KBM-7 (cell line): ENCODE measurements around the gene LPIN3.

ENCODE experiments used
- DNase-seq: peaks from one replicate; pipeline ENCODE4 v3.0.0-alpha.2; 2015
- in situ Hi-C: fragments of 300-500 bp; cut with MboI; formaldehyde crosslinking; loops from 2 replicates; pipeline ENCODE4 v1.14.3; 2020; ENCODE audit warnings: low sequenced_read_pairs, low pct_unique_long_range_greater_than_20kb, mixed read lengths

LPIN3 gene

DNA sequence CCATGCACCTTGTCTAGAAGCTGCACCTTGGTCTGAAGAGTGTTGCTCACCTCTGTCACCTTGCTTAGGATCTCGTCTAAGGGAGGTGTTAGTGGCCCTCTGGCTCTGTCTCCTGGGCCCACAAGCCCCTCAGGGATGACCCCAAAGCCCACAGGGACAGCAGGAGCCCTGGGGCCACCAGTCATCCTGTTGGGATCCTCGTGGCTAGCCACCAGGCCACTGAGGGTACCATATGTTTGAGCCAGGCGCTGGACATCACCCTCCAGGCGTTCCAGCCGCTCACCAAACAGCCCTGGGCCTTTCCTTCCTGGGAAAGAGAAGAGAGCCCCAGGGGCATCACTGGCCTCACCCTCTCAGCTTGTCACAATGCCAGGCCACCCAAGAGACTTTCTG, 22.1 kb downstream of the LPIN3 start:
- in situ Hi-C loops: no loop called here
- no peak for DNase-seq

DNA sequence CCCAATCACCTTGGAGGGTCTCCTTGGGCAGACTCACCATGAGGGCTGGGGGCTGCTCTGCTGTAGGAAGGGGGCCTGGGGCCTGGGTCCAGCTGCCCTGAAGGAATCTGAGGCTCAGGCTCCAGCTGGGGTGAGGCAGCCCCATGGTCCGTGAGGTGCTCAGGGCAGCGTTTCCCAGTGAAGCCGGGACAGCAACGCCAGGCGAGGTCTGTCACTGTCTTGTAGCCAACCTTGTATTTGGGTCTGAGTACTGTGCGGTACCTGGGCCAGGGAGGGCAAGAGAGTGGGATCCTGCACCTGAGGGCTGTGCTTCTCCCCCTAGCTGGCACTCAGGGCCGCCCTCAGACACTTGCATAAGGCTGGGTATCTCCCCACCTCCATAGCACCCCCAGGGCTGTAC, 23.0 kb downstream of the LPIN3 start:
- in situ Hi-C loops: no loop called here

DNA sequence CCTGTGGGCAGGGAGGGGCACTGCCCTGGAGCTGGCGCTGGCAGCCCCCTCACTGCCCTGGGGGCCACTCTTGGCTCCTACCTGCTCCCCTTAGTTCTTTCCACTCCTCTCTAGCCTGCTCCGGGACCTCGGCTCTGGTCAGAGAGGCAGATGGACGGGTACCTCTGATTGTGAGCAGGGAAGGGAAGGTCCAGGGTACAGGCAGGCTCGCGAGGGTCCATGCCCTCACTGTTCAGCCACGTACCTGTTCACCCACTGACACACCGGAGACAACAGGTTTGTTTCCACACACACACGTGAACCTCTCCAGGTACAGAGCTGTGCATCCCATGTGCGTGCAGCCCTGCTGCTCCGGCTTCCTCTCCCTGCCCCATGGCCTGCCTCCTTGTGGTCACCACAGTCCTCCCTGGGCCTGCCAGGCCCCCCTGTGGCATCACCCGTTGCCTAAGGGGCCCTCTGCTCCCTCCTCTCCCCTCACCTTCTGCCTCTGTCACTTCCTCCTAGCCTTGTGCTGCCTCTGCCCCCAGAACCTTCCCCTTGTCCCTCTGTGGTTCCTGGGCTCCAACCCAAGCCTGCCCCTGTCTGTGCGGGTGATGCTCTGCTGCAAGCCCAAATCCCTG, 23.7 kb downstream of the LPIN3 start:
- no peak for DNase-seq
- in situ Hi-C loops: no loop called here

More for the DNA sequence above, 23.0 kb downstream of the LPIN3 start:
- no peak for DNase-seq

DNA sequence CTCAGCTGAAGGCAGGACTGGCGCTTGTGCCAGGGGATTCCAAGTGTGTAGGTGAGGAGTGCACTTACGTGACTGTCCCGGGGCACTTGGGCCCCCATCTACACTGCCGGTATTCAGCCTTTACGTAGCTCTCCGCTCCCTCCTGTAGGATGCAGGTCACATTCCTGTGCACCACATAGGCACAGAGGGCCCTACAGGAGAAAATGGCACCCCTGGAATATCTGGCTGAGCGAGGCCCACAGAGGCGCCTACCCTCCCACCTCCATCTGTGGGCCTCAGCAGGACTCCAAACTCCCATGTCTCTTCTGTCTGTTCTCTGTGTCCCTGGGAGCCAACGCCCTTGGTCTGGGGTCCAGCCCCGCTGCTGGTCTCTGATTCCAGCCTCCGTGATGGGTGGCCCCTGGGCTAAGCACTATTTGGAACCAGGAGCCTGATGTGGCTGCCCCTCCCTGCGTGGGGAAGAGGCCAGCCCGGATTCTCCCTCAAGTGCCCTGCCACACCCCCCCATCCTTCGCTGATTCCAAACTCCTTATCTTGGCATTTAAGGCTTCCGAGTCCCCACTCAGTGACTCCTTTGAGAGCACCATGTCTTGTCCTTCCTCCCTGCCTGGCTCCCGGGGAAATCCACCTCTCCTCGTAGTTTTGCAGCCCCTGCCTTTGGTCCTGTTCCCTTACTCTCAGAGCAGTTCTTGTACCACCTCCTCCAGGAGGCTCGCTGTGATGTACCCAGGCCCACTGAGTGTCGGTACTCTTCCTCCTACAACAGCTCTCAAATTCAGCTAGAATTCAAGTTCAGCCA, 24.5 kb downstream of the LPIN3 start:
- in situ Hi-C loops: no loop called here
- no peak for DNase-seq

DNA sequence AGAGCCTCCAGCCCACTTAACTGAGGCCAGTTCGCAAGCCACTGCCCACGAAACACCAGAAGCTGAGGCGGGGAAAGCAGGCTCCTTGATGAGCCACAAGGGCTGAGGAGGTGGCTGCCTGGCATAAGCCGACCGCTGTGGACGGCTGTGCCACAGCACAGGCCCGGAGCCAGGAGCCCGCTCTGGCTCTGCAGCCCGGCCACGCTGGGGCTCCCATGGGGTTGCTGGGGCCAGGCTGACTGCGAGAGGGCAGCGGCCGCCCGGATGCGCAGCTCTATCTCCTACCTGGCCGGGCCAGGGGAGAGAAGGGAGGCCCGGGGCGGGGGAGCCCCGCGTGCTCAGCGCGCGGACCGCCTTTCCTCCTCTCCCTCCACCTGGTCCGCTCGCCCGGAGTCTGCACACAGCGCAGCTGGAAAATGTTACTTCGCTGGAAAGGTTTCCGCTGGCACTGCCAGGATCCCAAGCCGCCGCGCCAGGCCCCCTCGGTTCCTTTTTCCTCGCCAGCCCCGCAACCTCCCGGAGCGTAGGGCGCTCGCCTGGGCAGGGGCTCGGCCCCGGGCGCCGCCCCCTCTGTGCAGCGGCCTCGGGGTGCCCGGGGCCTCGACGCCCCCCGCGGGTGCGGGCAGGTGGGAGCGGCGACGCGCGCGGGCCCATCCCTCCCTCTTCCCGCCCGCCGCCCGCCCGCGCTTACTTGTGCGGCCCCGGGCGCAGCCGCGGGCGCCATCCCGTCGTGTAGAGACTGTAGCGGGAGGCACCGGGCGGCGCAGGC, 25.3 kb downstream of the LPIN3 start:
- DNase-seq: no peak
- in situ Hi-C loops: no loop called here

DNA sequence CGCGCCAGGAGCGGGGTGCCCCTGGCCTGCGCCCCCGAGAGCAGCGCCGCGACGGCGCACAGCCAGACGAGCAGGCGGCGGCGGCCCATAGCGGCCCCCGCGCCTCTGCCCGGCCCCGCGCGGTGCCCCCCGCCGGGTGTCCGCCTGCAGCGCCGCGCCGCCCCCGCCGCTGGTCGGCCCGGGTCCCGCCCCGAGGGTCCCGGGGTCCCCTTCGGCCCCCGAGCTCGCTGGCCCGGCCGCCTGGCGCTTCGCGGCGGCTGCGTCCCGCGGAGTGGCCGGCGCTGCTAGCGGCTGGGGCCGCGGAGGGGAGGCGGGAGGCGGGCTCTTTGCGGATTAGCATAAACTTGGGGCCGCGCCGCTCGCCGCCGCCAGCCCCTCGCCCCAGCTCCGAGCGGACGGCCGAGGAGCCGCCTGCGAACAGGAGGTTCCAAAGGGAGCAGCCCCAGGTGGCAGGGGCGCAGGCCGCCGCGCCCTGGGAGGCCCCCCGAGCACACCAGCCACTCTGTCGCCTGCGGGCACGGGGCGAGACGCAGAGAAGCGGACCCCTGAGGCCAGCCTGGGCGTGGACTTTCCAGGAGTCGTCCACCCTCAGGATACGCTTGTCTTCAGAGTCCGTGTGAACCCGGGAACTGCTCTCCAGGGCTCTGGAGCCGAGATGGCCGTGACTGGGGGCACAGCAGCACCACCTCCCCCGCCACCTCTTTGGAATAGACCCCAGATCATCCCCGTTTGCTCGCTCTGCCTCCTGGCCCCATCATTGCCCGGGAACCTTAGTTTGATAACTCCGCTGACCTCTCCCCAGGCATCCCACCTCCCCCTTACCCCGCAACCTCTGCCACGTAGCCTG, 26.1 kb downstream of the LPIN3 start, which contains the start of gene EMILIN3:
Gene EMILIN3 (minus strand): TSS at position 273 of the 847 bp plus-strand sequence. CDS start 184 bp downstream, at position 89.
- no peak for DNase-seq
- in situ Hi-C loops: no loop called here

DNA sequence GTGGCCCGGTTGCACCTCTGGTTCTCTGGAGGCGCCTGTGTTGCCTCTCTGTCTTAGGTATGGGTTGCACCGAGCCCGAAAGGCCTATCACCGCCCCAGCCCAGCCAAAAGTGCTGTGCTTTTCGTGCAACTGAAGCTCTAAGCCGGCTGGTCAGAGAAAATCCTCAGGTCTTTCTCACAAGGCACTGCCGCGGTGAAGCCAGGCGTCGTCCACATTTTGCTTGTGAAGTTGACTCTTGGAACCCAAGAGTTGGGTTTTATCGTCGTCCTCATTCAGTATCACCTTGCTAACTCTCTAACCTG, 26.7 kb downstream of the LPIN3 start:
- in situ Hi-C loops: no loop called here
- no peak for DNase-seq

DNA sequence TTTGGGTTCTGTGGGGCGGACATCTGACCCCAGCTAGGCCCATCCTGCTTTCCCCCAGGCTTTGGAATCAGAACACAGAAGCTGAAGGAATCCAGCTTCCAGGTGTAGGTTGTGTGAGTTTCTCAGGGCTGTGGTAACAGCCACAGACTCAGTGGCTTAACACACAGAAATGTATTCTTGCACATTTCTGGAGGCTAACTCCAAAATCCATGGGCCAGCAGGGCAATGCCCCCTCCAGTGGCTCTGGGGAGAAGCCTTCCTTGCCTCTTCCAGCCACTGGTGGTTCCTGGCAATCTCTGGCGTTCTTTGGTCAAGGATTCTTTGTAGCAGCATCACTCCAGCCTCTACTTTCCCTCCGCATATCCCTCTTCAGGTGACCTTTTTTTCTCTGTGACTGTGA, 27.3 kb downstream of the LPIN3 start:
- no peak for DNase-seq
- in situ Hi-C loops: no loop called here

DNA sequence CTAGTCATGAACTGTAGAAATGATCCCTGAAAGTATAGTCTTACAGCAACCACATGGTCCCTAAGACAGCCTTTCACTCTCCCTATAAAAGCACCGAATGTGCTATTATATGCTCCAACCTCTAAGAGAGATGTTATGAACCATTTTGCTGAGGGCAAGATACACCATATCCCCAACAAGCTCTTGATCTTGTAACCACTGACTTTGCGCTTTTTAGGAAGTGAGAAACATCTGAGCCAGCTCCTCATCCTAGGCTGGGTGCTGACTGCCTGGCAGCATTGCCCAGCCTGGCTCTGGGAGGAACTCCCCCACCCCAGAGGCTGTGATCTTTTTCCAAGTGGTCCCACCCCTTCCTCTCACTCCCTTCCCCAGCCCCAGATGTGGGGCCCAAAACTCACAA, 29.1 kb downstream of the LPIN3 start:
- in situ Hi-C loops: no loop called here
- no peak for DNase-seq

DNA sequence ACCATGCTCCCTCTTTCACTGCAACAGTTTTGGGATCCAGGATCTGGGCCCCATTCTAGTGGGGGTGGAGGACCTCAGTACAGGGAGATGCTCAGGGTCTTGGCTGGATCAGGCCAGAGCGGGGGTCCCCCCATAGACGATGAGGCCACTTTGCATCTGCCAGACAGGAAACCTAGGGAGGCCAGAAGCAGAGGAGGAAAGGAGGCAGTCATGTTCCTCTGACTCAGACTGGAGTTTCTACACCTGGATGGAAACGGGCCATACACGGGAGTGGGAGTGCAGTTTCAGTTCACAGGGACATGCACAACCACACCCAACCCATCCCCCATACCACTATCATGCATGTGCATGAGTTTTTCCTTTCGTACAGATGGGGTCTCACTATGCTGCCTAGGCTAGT, 29.6 kb downstream of the LPIN3 start:
- in situ Hi-C loops: no loop called here

DNA sequence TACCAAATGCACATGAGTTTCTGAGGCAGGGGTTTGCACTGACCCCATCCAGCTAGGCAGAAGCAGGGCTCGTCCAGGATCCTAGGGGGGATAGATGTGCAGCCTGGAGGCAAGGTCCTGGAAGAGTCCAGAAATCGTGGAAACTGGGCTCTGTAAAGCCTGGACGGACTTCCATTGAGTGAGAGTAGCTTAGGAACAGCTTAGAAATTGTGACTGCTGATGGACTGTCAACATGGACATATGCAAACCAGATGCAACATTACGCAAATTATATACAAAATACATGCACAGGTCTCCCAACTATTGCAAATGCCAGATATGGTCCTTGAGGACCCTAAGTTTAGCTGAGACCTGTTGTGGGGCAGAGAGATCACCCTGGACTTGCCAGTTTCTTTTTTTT, 30.8 kb downstream of the LPIN3 start:
- in situ Hi-C loops: no loop called here
- DNase-seq: no peak

More for the DNA sequence above, 29.6 kb downstream of the LPIN3 start:
- DNase-seq: no peak

DNA sequence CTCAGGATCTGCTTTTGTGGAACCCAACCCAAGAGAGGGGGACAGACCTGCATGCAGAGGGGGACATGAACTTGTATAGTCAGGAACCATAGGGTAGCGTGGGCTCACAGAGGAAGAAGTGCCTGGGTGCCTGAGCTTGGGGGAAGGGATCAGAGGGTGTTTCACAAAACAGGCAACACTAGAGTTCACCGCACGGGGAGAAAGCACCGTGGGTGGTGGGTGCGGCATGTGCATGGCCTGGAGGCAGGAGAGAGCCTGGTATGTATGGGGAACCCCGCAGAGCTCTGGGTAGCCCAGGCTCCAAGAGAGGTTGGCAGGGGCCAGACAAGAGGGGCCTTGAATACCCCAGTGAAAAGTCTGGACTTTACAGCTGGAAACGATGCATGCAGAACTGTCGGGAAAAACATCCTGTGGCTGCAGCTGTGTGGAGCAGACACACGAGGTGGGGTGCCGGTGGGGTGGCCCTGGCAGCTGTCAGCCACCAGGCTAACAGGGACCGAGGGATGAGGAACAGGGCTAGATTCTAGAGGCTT, 32.7 kb downstream of the LPIN3 start:
- DNase-seq: no peak
- in situ Hi-C loops: no loop called here

DNA sequence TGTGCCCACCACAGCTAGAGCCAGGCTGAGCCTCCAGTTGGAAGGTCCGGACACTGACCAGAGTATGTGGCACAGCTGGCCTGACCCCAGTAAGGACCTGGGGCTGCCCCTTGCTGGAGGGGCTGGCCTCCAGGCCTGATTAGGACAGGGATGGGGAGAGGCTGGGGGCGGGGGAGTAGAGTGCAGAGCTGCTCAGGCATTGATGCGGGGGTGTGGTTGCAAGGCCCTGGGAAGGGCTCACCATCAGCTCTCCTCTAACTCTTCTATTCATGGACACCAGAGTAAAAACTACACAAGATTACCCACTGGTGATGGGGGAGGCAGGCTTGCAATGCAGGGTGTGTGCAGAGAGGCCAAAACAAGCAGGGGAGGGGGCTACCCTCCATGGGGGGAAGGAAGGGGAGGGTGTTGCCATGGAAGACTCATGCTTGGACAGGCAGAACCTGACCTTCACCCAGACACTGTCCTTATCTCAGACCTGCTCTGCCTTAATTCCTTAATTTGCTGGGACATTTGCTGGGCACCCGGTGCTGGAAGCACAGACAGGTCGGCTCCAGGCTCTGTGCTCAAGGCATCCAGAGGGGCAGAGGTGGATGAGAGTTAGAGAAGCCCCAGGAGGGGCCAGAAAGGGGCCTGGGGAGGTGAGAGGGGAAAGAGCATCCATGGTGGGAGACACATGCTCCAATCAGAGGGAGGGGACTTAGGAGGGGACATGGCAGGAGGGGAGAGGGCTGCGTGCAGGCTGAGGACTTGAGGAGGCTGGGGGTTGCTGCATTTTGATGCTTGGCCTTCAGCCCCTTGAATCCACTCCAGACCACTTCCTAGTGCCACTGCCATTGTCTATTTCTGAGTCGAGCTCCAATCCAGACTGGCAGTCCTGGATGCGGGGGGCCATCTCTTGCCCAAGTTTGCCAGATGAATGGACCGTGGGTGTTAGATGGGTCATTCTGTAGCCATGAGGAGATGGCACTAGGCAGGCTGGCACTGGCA, 33.6 kb downstream of the LPIN3 start:
- DNase-seq: no peak
- in situ Hi-C loops: no loop called here

DNA sequence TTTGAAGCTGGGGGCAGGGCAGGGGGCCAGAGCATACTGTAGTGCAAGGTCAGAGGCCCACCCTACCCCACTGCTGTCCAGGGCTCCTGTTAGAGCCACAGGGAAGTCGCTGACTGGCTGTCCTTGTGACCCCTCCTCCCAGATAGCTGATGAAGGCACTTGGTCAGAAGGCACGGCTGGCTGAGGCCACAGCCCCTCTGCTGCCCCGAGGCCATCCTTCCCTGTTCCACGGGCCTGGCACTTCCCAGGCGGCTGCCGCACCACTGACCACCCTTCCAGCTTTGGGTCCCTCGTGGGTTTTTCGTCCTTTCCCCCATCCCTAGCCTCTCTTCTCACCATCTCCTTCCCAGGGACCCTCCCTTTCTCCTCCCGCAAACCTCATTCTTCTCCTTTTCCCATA, 35.2 kb downstream of the LPIN3 start:
- no peak for DNase-seq
- in situ Hi-C loops: no loop called here

DNA sequence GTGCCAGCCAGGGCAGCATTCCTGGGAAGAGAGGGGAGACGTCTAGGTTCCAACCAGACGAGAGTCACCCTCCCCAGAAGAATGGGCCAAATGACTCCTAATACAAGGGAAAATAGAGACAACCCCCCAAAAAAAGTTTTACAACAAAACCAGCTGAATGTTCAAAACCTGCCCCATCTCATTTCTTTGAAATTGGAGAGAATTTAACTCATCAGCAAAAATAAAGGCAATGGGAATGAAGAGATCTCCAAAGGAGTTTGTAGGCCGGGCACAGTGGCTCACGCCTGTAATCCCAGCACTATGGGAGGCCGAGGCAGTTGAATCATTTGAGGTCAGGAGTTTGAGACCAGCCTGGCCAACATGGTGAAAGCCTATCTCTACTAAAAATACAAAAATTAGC, 35.7 kb downstream of the LPIN3 start:
- in situ Hi-C loops: no loop called here
- no peak for DNase-seq

DNA sequence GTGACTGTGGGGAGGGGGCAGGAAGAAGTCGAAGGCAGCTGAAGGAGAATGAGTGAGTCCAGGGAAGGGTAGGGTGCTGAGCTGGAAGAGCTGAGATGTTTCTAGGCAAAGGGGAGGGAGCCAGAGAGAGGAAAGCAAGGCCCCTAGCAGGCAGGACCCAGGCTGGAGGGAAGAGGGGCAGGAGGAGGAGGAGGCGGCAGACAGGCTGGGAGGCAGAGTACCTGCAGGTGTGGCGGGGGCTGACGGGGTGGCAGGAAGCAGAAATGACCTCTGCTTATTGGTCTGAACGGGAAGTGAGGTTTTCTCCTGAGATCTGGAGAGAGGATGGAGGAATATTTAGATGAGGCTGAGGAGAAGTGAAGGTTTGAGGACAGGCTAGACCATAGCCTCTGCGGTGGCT, 36.7 kb downstream of the LPIN3 start:
- no peak for DNase-seq
- in situ Hi-C loops: no loop called here

DNA sequence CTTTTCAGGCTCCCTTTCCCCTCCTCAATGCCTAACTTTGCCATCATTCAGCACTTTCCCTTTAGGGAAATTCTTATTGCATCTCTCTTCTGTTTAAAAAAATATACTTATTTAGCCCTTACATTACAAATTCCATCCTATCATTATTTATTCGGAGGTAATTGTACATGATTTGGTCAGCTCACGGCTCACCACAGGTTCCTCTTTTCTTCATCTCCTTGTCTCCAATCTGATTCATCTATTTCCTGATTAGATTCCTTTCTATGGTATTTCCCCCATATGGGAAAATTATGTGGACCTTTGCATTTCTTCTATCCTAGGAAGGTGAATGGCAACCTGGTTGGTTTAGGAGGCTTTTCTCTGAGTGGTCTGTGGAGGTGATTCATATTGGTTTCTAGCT, 38.9 kb downstream of the LPIN3 start:
- peak; percentile 45 for DNase-seq
- in situ Hi-C loops: no loop called here

DNA sequence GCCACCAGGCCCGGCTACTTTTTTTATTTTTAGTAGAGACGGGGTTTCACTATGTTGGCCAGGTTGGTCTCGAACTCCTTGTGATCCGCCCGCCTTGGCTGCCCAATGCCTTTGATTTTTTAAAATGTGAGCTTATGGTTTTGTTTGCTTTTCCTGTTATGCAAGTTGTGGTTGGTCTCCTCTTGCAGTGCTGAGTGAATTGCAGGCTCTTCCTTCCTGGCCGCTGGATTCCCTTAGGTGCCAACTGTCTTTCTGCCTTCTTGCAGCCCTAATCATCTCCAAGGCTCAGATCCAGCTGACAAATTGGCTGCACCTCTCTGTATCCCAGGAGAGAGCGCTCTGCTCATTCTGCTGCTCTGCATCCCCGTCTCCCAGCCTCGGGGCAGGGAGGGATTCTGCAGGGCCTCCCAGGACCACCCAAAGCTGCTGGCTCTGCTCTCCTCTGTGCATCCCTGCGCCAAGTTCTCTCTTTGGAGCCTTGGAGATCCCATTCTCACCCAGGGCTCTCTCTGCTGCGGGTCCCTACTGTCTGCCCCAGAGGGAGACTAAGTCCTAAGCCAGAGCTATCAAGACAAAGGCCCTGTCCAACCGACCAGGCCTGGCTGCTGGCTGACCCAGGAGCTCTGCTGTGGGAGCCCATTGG, 40.1 kb downstream of the LPIN3 start:
- peak; percentile 25 for DNase-seq
- in situ Hi-C loops: no loop called here
